DMS53 (cell line): Measurements from ENCODE around the gene APOL6.
"Not testable (repeated sequence)": the region's sequence is repeated elsewhere in the genome, so short reads cannot be mapped to it uniquely, and the experiment has no call there.

ENCODE experiments used
- DNase-seq: peaks from one replicate; lab custom pipeline; 2025; lab: John Stamatoyannopoulos, UW

Gene APOL6

GRCh38 chr22:35679492-35679891 is 31.2 kb downstream of the APOL6 start:
- not testable (repeated sequence) for DNase-seq

- DNase-seq: no peak
Observed at GRCh38 chr22:35681454-35682052, 33.3 kb downstream of the APOL6 start.

GRCh38 chr22:35683560-35683959 is 35.3 kb downstream of the APOL6 start:
- no peak for DNase-seq

GRCh38 chr22:35684270-35684700 is 36.0 kb downstream of the APOL6 start:
- peak; percentile 5 for DNase-seq

- no peak for DNase-seq
Observed at GRCh38 chr22:35684732-35685131, 36.5 kb downstream of the APOL6 start.

GRCh38 chr22:35685731-35686130 is 37.5 kb downstream of the APOL6 start:
- DNase-seq: no peak

GRCh38 chr22:35686298-35686697 is 38.1 kb downstream of the APOL6 start:
- no peak for DNase-seq

GRCh38 chr22:35687461-35687860 is 39.2 kb downstream of the APOL6 start:
- DNase-seq: no peak

- DNase-seq: no peak
Observed at GRCh38 chr22:35688913-35689675, 40.8 kb downstream of the APOL6 start.

- DNase-seq: no peak
Observed at GRCh38 chr22:35690001-35690400, 41.8 kb downstream of the APOL6 start.

GRCh38 chr22:35695202-35695601 is 47.0 kb downstream of the APOL6 start:
- no peak for DNase-seq

- no peak for DNase-seq
Observed at GRCh38 chr22:35697142-35697541, 48.9 kb downstream of the APOL6 start.

GRCh38 chr22:35699852-35700251 is 51.6 kb downstream of the APOL6 start:
- DNase-seq: not testable (repeated sequence)

GRCh38 chr22:35703861-35704584 is 55.8 kb downstream of the APOL6 start:
- DNase-seq: no peak

GRCh38 chr22:35705141-35705540 is 56.9 kb downstream of the APOL6 start:
- no peak for DNase-seq

- no peak for DNase-seq
Observed at GRCh38 chr22:35708453-35708852, 60.2 kb downstream of the APOL6 start.

- no peak for DNase-seq
Observed at GRCh38 chr22:35708917-35709316, 60.7 kb downstream of the APOL6 start.

- no peak for DNase-seq
Observed at GRCh38 chr22:35711336-35711735, 63.1 kb downstream of the APOL6 start.

- DNase-seq: no peak
Observed at GRCh38 chr22:35712672-35713071, 64.4 kb downstream of the APOL6 start.

- DNase-seq: no peak
Observed at GRCh38 chr22:35717572-35717971, 69.3 kb downstream of the APOL6 start, which contains the start of gene APOL5. Gene APOL5 (plus strand): TSS chr22:35717872. CDS start chr22:35717872, 0 bp downstream.
